Mesenchymal stem cell (in vitro differentiated cells and primary cell): Measurements from ENCODE around the gene EFR3B.
"Not testable (repeated sequence)": the region's sequence is repeated elsewhere in the genome, so short reads cannot be mapped to it uniquely, and the experiment has no call there.

Source experiments
- DNase-seq: peaks from one replicate; pipeline ENCODE4 v3.0.0-alpha.2; 2013
- H2AFZ ChIP-seq: one replicate; pipeline ENCODE4 v1.6.1; 2013; ENCODE audit warnings: low read depth, mild to moderate bottlenecking, control low read depth, inconsistent platforms, low read length, moderate library complexity
- H2AK5ac ChIP-seq: 2 replicates; pipeline ENCODE4 v1.6.1; 2013; ENCODE audit warnings: low read length, moderate library complexity, mild to moderate bottlenecking, inconsistent platforms; ENCODE audit not compliant: severe bottlenecking
- H2BK120ac ChIP-seq: one replicate; pipeline ENCODE4 v1.6.1; 2013; ENCODE audit warnings: low read depth, mild to moderate bottlenecking, inconsistent platforms, low read length, moderate library complexity
- H2BK12ac ChIP-seq, 2 experiments: one replicate each; pipeline ENCODE4 v1.6.1; 2013; ENCODE audit warnings: inconsistent platforms in 2 of 2, low read length in 2 of 2, mild to moderate bottlenecking in 2 of 2, moderate library complexity in 2 of 2, control low read depth in 1 of 2
- H2BK15ac ChIP-seq: one replicate; pipeline ENCODE4 v1.6.1; 2013; ENCODE audit warnings: mild to moderate bottlenecking, low read depth, inconsistent platforms; ENCODE audit not compliant: poor library complexity, severe bottlenecking
- H2BK5ac ChIP-seq: 2 replicates; pipeline ENCODE4 v1.6.1; 2013; ENCODE audit warnings: low read depth, mild to moderate bottlenecking, low read length, control low read depth, inconsistent platforms; ENCODE audit not compliant: poor library complexity, severe bottlenecking
- H3K14ac ChIP-seq, 2 experiments: one replicate each; pipeline ENCODE4 v1.6.1; 2013; ENCODE audit warnings: inconsistent platforms in 2 of 2, low read length in 2 of 2, control low read depth in 1 of 2, mild to moderate bottlenecking in 1 of 2, moderate library complexity in 1 of 2
- H3K18ac ChIP-seq, 2 experiments: one replicate each; pipeline ENCODE4 v1.6.1; 2013; ENCODE audit warnings: inconsistent platforms in 2 of 2, low read length in 2 of 2, control low read depth in 1 of 2, low read depth in 1 of 2, mild to moderate bottlenecking in 1 of 2
- H3K23ac ChIP-seq, 2 experiments: one replicate each; pipeline ENCODE4 v1.6.1; 2013; ENCODE audit warnings: inconsistent platforms in 2 of 2, low read length in 2 of 2, mild to moderate bottlenecking in 2 of 2, moderate library complexity in 2 of 2, control low read depth in 1 of 2
- H3K27ac ChIP-seq: 2 replicates; pipeline ENCODE4 v1.5.1; 2013; ENCODE audit warnings: mild to moderate bottlenecking, moderate library complexity, low read length, control low read depth, inconsistent platforms; ENCODE audit not compliant: poor library complexity, severe bottlenecking
- H3K27me3 ChIP-seq, 2 experiments: 2 replicates each; pipeline versions ENCODE4 v1.6.1 to v1.7.0; 2013; ENCODE audit warnings: low read length in 2 of 2, mild to moderate bottlenecking in 2 of 2, moderate library complexity in 2 of 2, control low read depth in 1 of 2, inconsistent platforms in 1 of 2; ENCODE audit not compliant: control insufficient read depth in 1 of 2, insufficient read depth in 1 of 2
- H3K36me3 ChIP-seq, 2 experiments: 2 replicates each; pipeline versions ENCODE4 v1.6.1 to v1.7.0; 2013; ENCODE audit warnings: low read length in 2 of 2, control low read depth in 1 of 2, inconsistent platforms in 1 of 2, low read depth in 1 of 2, mild to moderate bottlenecking in 1 of 2; ENCODE audit not compliant: insufficient read depth in 2 of 2, control insufficient read depth in 1 of 2
- H3K4ac ChIP-seq, 2 experiments: one replicate each; pipeline ENCODE4 v1.6.1; 2013; ENCODE audit warnings: inconsistent platforms in 2 of 2, low read length in 2 of 2, mild to moderate bottlenecking in 2 of 2, moderate library complexity in 2 of 2, control low read depth in 1 of 2, low read depth in 1 of 2
- H3K4me1 ChIP-seq: 2 replicates; pipeline ENCODE4 v1.6.1; 2013; ENCODE audit warnings: low read depth, low read length, control low read depth; ENCODE audit not compliant: control insufficient read depth, insufficient read depth
- H3K4me2 ChIP-seq: 2 replicates; pipeline ENCODE4 v1.6.1; 2013; ENCODE audit warnings: low read length, mild to moderate bottlenecking, inconsistent platforms; ENCODE audit not compliant: poor library complexity, severe bottlenecking
- H3K4me3 ChIP-seq, 2 experiments: 2 replicates each; pipeline versions ENCODE4 v1.5.1 to v1.7.0; 2013; ENCODE audit warnings: low read length in 2 of 2, mild to moderate bottlenecking in 2 of 2, control low read depth in 1 of 2, low read depth in 1 of 2; ENCODE audit not compliant: insufficient read depth in 1 of 2
- H3K79me1 ChIP-seq: replicated peaks from 2 replicates; pipeline ENCODE4 v1.6.1; 2013; ENCODE audit warnings: mild to moderate bottlenecking, control low read depth, low read length, inconsistent platforms; ENCODE audit not compliant: poor library complexity, severe bottlenecking
- H3K9ac ChIP-seq: 2 replicates; pipeline ENCODE4 v1.7.0; 2013; ENCODE audit warnings: mild to moderate bottlenecking, low read length, moderate library complexity
- H3K9me3 ChIP-seq: 2 replicates; pipeline ENCODE4 v1.7.0; 2013; ENCODE audit warnings: mild to moderate bottlenecking, low read length; ENCODE audit not compliant: control insufficient read depth
- H4K8ac ChIP-seq: one replicate; pipeline ENCODE4 v1.6.1; 2013; ENCODE audit warnings: inconsistent platforms, mild to moderate bottlenecking, low read length, moderate library complexity
- H4K91ac ChIP-seq: one replicate; pipeline ENCODE4 v1.6.1; 2013; ENCODE audit warnings: mild to moderate bottlenecking, low read length, inconsistent platforms
- WGBS: methylation state at CpG from one replicate; pipeline ENCODE4 v1.1.7; 2013; ENCODE audit warnings: mixed read lengths; 5-methylcytosine and 5-hydroxymethylcytosine counted together

The EFR3B gene

DNA sequence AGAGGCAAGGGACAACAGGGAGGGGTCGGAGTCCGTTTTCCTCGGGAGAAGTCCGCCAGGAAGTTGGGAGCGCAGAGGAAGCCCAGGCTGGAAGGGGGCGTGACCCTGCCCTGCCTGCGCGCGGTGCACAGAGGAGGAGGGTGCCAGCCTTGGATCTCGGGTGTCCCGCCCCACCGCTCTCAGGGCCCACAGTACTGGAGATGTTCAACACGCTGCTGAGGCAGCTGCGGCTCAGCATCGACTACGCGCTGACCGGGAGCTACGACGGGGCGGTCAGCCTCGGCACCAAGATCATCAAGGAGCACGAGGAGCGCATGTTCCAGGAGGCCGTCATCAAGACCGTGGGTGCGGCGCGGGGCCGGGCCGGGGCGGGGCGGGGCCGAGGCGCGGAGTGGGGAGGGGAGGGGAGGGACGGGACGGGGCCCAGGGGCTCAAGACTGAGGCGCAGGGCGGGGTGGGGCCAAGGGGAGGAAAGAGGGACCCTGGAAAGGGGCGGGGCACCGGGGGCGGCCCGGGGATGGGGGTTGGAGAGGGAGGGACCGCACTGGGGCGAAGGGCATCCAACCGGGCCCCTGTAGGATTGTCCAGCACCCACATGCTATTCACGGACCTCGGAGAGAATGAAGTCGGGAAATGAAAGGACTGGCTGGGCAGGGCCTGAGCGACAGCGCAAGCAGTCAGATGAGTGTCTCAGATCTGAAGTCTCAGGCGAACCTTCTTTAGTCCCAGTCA lies 89.9 kb downstream of the EFR3B start:
- H3K9ac ChIP-seq: peak overlapping the region; percentile 36
- peak overlapping the region in 1 of 2 experiments; percentile 63 for H3K18ac ChIP-seq
- H4K91ac ChIP-seq: no peak overlapping the region
- peak overlapping the region; percentile 67 for H2AFZ ChIP-seq
- H3K14ac ChIP-seq: peak overlapping the region in 1 of 2 experiments; percentile 35
- no peak overlapping the region for H3K4ac ChIP-seq
- H2BK120ac ChIP-seq: no peak overlapping the region
- H3K4me3 ChIP-seq: peak overlapping the region in 1 of 2 experiments; percentile 51
- no peak overlapping the region for H2BK15ac ChIP-seq
- no peak overlapping the region for H2BK5ac ChIP-seq
- peak; percentile 21 for DNase-seq
- no peak overlapping the region for H2BK12ac ChIP-seq
- no peak overlapping the region for H3K23ac ChIP-seq
- 12% methylated on average over 49 of the region's 53 CpGs for WGBS
- H2AK5ac ChIP-seq: no peak overlapping the region
- H3K36me3 ChIP-seq: peaks cover 0 to 14% of the 10 kb centered on the region in 2 experiments
- H3K4me2 ChIP-seq: no peak overlapping the region
- no peak overlapping the region for H3K27ac ChIP-seq
- peaks cover 3% of the 10 kb centered on the region for H3K4me1 ChIP-seq
- H4K8ac ChIP-seq: no peak overlapping the region
- H3K79me1 ChIP-seq: no peaks in the 10 kb centered on the region
- H3K27me3 ChIP-seq: peaks cover 0 to 48% of the 10 kb centered on the region in 2 experiments
- no peaks in the 10 kb centered on the region for H3K9me3 ChIP-seq

DNA sequence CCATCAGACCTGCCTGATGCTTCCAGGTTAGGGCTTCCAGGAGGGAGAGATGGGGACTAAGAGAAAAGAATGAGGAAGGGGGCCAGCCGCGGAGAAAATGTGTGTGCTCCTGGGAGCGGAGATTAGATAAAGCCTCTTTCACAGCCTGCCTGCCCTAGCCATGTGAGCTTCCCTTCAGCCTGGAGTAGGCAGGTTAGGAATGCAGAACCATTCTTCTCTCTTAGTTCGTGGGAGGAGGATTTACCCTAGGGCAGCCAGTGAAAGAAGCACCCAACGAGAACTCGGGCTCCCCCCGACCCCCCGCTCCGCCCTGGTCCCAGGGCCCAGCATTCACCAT lies 90.4 kb downstream of the EFR3B start:
- Histone ChIP-seq H3K4me1 (peaks cover 3% of the 10 kb centered on the region), H3K4me3 (peak overlapping the region in 1 of 2 experiments; percentile 15), H4K8ac (no peak overlapping the region), H3K27me3 (peaks cover 0 to 53% of the 10 kb centered on the region in 2 experiments), H2BK12ac (no peak overlapping the region), H3K4ac (no peak overlapping the region), H2AK5ac (no peak overlapping the region), H3K36me3 (peaks cover 2 to 14% of the 10 kb centered on the region in 2 experiments), H3K9me3 (no peaks in the 10 kb centered on the region), H2BK15ac (no peak overlapping the region), H2AFZ (no peak overlapping the region), H3K4me2 (no peak overlapping the region), H3K23ac (no peak overlapping the region), H2BK5ac (no peak overlapping the region), H3K79me1 (no peaks in the 10 kb centered on the region), H3K27ac (no peak overlapping the region), H2BK120ac (no peak overlapping the region), H3K9ac (no peak overlapping the region), H3K14ac (no peak overlapping the region), H4K91ac (no peak overlapping the region), H3K18ac (no peak overlapping the region)
- peak; percentile 3 for DNase-seq
- WGBS: 68% methylated on average over 6 of the region's 9 CpGs

DNA sequence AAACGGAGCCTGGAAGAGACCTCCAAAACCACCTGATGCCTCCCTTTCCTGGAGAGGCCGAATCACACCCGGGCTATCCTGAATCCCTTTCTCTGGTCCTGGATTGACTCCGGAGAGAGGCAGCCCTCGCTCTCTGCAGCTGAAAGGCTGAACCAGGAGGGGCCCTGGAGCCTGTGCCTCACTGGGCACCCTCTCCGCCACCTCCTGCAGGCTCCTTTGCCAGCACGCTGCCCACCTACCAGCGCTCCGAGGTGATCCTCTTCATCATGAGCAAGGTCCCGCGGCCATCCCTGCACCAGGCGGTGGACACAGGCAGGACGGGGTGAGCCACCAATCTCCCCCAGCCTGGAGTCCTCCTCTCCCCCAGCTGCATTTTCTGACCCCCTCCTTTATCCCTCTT lies 90.8 kb downstream of the EFR3B start:
- H3K4me2 ChIP-seq: no peak overlapping the region
- H3K79me1 ChIP-seq: no peaks in the 10 kb centered on the region
- WGBS: 94% methylated on average over 13 of the region's 13 CpGs
- H3K4me3 ChIP-seq: no peak overlapping the region
- H2BK12ac ChIP-seq: no peak overlapping the region
- no peak overlapping the region for H3K23ac ChIP-seq
- peaks cover 3% of the 10 kb centered on the region for H3K4me1 ChIP-seq
- H4K91ac ChIP-seq: no peak overlapping the region
- H2AK5ac ChIP-seq: no peak overlapping the region
- H3K27ac ChIP-seq: no peak overlapping the region
- H2BK5ac ChIP-seq: no peak overlapping the region
- no peak overlapping the region for H3K4ac ChIP-seq
- peaks cover 3 to 14% of the 10 kb centered on the region in 2 experiments for H3K36me3 ChIP-seq
- no peak overlapping the region for H2BK120ac ChIP-seq
- H3K14ac ChIP-seq: no peak overlapping the region
- H4K8ac ChIP-seq: no peak overlapping the region
- H3K9ac ChIP-seq: no peak overlapping the region
- no peak overlapping the region for H3K18ac ChIP-seq
- H3K9me3 ChIP-seq: no peaks in the 10 kb centered on the region
- H3K27me3 ChIP-seq: peaks cover 0 to 55% of the 10 kb centered on the region in 2 experiments
- DNase-seq: no peak
- no peak overlapping the region for H2BK15ac ChIP-seq
- no peak overlapping the region for H2AFZ ChIP-seq

DNA sequence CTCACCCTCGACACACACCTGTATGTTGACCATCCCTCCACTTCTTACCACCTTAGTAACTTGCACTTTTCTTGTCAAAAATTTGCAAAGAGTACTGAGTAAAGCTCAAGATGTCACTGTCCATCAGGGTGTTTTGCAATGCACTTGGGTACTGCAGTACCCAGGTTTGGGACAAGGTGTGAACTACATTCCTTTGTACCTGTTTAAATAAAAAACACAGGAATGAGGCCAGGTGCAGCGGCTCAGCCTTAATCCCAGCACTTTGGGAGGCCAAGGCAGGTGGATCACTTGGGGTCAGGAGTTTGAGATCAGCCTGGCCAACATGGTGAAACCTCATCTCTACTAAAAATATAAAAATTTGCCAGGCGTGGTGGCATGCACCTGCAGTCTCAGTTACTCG lies 98.7 kb downstream of the EFR3B start:
- H3K4me3 ChIP-seq, H4K8ac ChIP-seq, H3K27ac ChIP-seq, H3K4me1 ChIP-seq, H3K9me3 ChIP-seq, H2BK120ac ChIP-seq, H3K4ac ChIP-seq, H2BK15ac ChIP-seq, H3K14ac ChIP-seq, H2AFZ ChIP-seq, H2AK5ac ChIP-seq, H4K91ac ChIP-seq, DNase-seq, H3K9ac ChIP-seq, H3K4me2 ChIP-seq, H2BK12ac ChIP-seq, H3K79me1 ChIP-seq, H3K23ac ChIP-seq, H2BK5ac ChIP-seq, H3K18ac ChIP-seq: not testable (repeated sequence)
- H3K36me3 ChIP-seq: peaks cover 3 to 28% of the 10 kb centered on the region in 2 experiments
- H3K27me3 ChIP-seq: peaks cover 0 to 27% of the 10 kb centered on the region in 2 experiments
- 75% methylated on average over 4 of the region's 4 CpGs for WGBS
